GM19240 (cell line): ENCODE measurements around the gene RNF43.

Source experiments
- DNase-seq: peaks from one replicate; pipeline ENCODE4 v3.0.0; 2011; ENCODE audit warnings: low spot score; ENCODE audit not compliant: insufficient read length

RNF43 gene

GRCh38 chr17:58382108-58382871 is 35.0 kb downstream of the RNF43 start:
- DNase-seq = peak; percentile 38

- no peak for DNase-seq
These were observed 36.0 kb downstream of the RNF43 start for GRCh38 chr17:58381124-58382035.

- no peak for DNase-seq
These were observed 36.9 kb downstream of the RNF43 start for GRCh38 chr17:58380207-58381123.

- no peak for DNase-seq
These were observed 37.9 kb downstream of the RNF43 start for GRCh38 chr17:58379511-58379824.

GRCh38 chr17:58378733-58379510 is 38.4 kb downstream of the RNF43 start:
- DNase-seq = no peak

GRCh38 chr17:58377661-58378060 is 39.7 kb downstream of the RNF43 start:
- DNase-seq = no peak

GRCh38 chr17:58377093-58377601 is 40.2 kb downstream of the RNF43 start:
- DNase-seq = no peak

- no peak for DNase-seq
These were observed 40.8 kb downstream of the RNF43 start for GRCh38 chr17:58376472-58377000.

- DNase-seq = no peak
These were observed 41.5 kb downstream of the RNF43 start for GRCh38 chr17:58375811-58376210.

- no peak for DNase-seq
These were observed 42.1 kb downstream of the RNF43 start for GRCh38 chr17:58375256-58375655.

GRCh38 chr17:58373923-58374322 is 43.4 kb downstream of the RNF43 start:
- no peak for DNase-seq

GRCh38 chr17:58373003-58373402 is 44.3 kb downstream of the RNF43 start:
- DNase-seq = no peak

- DNase-seq = no peak
These were observed 45.9 kb downstream of the RNF43 start for GRCh38 chr17:58371300-58371950.

- no peak for DNase-seq
These were observed 46.6 kb downstream of the RNF43 start for GRCh38 chr17:58370716-58371115.

- no peak for DNase-seq
These were observed 47.0 kb downstream of the RNF43 start for GRCh38 chr17:58370309-58370708.

GRCh38 chr17:58369214-58370031 is 47.9 kb downstream of the RNF43 start:
- DNase-seq = no peak

GRCh38 chr17:58368860-58369213 is 48.5 kb downstream of the RNF43 start:
- DNase-seq = no peak
